ENCODE measurements around the gene PGM1. TPM values are rescaled to one million over a fixed set of nuclear protein-coding genes. Genes with fewer than 3 reads are reported as not detected.

The PGM1 gene
- total and polyA plus RNA-seq, 10 of the 15 experiments (the other 5 are each of a cell fraction or from before 2014, with no cell fraction given), result 22.5 to 72.6 (median 50.8) TPM

DNA sequence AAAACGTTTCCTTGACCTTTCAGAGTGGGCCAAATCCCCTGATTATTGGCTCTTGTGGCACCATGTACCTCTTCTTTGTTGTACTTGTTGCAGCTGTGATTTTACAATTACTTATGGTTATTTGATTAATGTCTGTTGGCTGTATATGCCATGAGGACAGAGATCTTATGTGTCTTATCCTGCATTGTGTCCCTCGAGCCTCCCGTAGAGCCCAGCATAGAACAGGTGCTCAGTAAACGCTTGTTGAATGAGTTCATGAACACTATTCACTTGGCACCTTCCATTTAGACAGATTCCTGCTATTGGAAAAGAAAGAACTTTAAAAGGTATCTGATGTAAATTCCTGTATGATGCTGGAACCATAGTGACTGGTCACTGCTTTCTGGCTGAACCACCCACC, 48.4 kb downstream of the PGM1 start:
- Histone ChIP-seq H3K4me2 (ENCODE audit: control insufficient read depth, insufficient read depth) (no peak overlapping the region), H3K79me2 (ENCODE audit: control insufficient read depth, insufficient read depth, low read length) (no peaks in the 10 kb centered on the region), H2AFZ (ENCODE audit: control insufficient read depth, low read depth, low read length) (no peak overlapping the region), H3K9me3 (replicated peaks; ENCODE audit: control insufficient read depth, insufficient read depth, low read length) (no peaks in the 10 kb centered on the region), H3K27me3 (replicated peaks in 1 of 2; ENCODE audit: control insufficient read depth in 2 of 2, insufficient read depth in 2 of 2, low read length in 1 of 2) (no peaks in the 10 kb centered on the region), H3K27ac (ENCODE audit: control insufficient read depth, insufficient read depth) (no peak overlapping the region), H3K4me1 (ENCODE audit: control insufficient read depth, insufficient read depth, low read length) (no peaks in the 10 kb centered on the region), H3K4me3 (no peak overlapping the region), H3K9ac (ENCODE audit: control insufficient read depth, insufficient read depth, low read length) (no peak overlapping the region), H3K36me3 (ENCODE audit: control insufficient read depth in 2 of 2, insufficient read depth in 2 of 2, low read length in 1 of 2) (peaks cover 1 to 13% of the 10 kb centered on the region in 2 experiments), H4K20me1 (ENCODE audit: control insufficient read depth, insufficient read depth) (no peaks in the 10 kb centered on the region)
- no peak for ATAC-seq
- RAD21 ChIA-PET (ENCODE audit: unreplicated experiment), result no interaction called here
- intact Hi-C loops (cut with micrococcal nuclease; ENCODE audit: unreplicated experiment) (no loop called here), in situ Hi-C loops (cut with MboI) (no loop called here)
- BruUV-seq (replicated peaks), result no TSS peak
- TF ChIP-seq CTCF (IDR thresholded peaks at IDR 0.05 in 2 of 3, conservative IDR thresholded peaks at IDR 0.05 in 1 of 3; ENCODE audit: control insufficient read depth in 2 of 3, extremely low read depth in 1 of 3, insufficient read depth in 1 of 3, low read depth in 3 of 3, low read length in 3 of 3) (no peak), EP300 (IDR thresholded peaks at IDR 0.05; ENCODE audit: borderline replicate concordance in 1 of 2, control insufficient read depth in 1 of 2, low read depth in 2 of 2, low read length in 2 of 2) (no peak), POLR2AphosphoS5 (IDR thresholded peaks at IDR 0.05; ENCODE audit: low read length) (no peak), EGR1 (IDR thresholded peaks at IDR 0.05; ENCODE audit: borderline replicate concordance in 1 of 2, low read depth in 2 of 2, low read length in 2 of 2) (no peak), TCF7 (IDR thresholded peaks at IDR 0.05; ENCODE audit: borderline replicate concordance) (no peak), BACH1 (IDR thresholded peaks at IDR 0.05; ENCODE audit: borderline replicate concordance) (no peak)
- SMC1A ChIA-PET (ENCODE audit: uncharacterized antibody, unreplicated experiment), result no interaction called here
- POLR2A ChIA-PET, result no interaction called here
- DNase-seq (ENCODE audit: low read depth, low spot score), result no peak
- 67% methylated on average over 4 of the region's 4 CpGs for WGBS (ENCODE audit: insufficient coverage, insufficient replicate concordance, low lambda C conversion rate, missing lambda C conversion rate)
- CTCF ChIA-PET, result interaction anchor here (1.5 kb wide), 1 partner anchor 50 kb away, joined by 5 read pairs; no protein-coding TSS in a partner anchor
- FAIRE-seq, result no peak

Data from GM12878 (cell line).